Heart right ventricle (tissue), 16 donors: ENCODE data around the gene MYOF. TPM values are rescaled to one million over a fixed set of nuclear protein-coding genes. Genes with fewer than 3 reads are reported as not detected.
A peak's percentile ranks its signal among the peaks of the same experiment; 100 is the strongest.

Experiments used
- ATAC-seq, 8 donors: fragments of 200-7000 bp; cut with Tn5 transposase; one replicate each; pipeline ENCODE4 v1.9.1; 2020; ENCODE audit warnings: mild to moderate bottlenecking in 8 of 8, moderate library complexity in 8 of 8, moderate number of reproducible peaks in 1 of 8
- DNase-seq, 2 donors: peaks; one replicate each; pipeline ENCODE4 v3.0.0-alpha.2; 2020
- H3K27ac ChIP-seq, 10 donors: fragments of 200-600 bp; sonication (generic) in 2 of 10; one replicate each; pipeline versions ENCODE4 v1.5.0 to v1.8.0; 2020 to 2022; ENCODE audit warnings: mild to moderate bottlenecking in 3 of 10
- H3K27me3 ChIP-seq, 7 donors: fragments of 200-600 bp; one replicate each; pipeline ENCODE4 v1.8.0; 2021 to 2022; ENCODE audit warnings: mild to moderate bottlenecking in 2 of 7
- H3K36me3 ChIP-seq, 9 donors: fragments of 200-600 bp; sonication (generic) in 1 of 9; one replicate each; pipeline versions ENCODE4 v1.5.0 to v1.8.0; 2020 to 2022; ENCODE audit warnings: mild to moderate bottlenecking in 2 of 9
- H3K4me1 ChIP-seq, 9 donors: fragments of 200-600 bp; sonication (generic) in 1 of 9; one replicate each; pipeline versions ENCODE4 v1.5.0 to v1.8.0; 2020 to 2022; ENCODE audit warnings: mild to moderate bottlenecking in 4 of 9
- H3K4me3 ChIP-seq, 10 donors: fragments of 200-600 bp; sonication (generic) in 2 of 10; one replicate each; pipeline versions ENCODE4 v1.5.0 to v1.8.0; 2020 to 2022; ENCODE audit warnings: mild to moderate bottlenecking in 7 of 10, moderate library complexity in 2 of 10
- H3K9me3 ChIP-seq, 11 donors: fragments of 200-600 bp in 10 of 11; sonication (generic) in 2 of 11; one replicate each; pipeline versions ENCODE4 v1.5.0 to v1.8.0; 2013 to 2022; ENCODE audit warnings: mild to moderate bottlenecking in 2 of 11, control low read depth in 1 of 11, moderate library complexity in 1 of 11
- WGBS, 2 donors: extraction: QIAGEN DNeasy Blood & Tissue Kit; methylation state at CpG; one replicate each; pipeline ENCODE4 v1.1.7; 2013; ENCODE audit warnings: inconsistent platforms in 1 of 2; 5-methylcytosine and 5-hydroxymethylcytosine counted together
- intact Hi-C, 10 donors: fragments of 100-400 bp; cut with DNase I; formaldehyde crosslinking; loops; one replicate each; pipeline versions ENCODE4 v1.11.1 to v1.14.2; 2022
- polyA plus RNA-seq, 2 donors: library from polyadenylated mRNA; stranded (reverse); fragments of 200-250 nt; gene quantifications; one replicate each; pipeline ENCODE4 v1.2.3, GENCODE V29; 2013
- total RNA-seq, 10 donors: library from RNA; stranded (reverse); fragmentation: NEBNext Ultra II Directional in 3 of 10; extraction: Animal tissue kit (Norgen Biotek cat#: 25700) in 3 of 10; gene quantifications; one replicate each; pipeline versions ENCODE4 v1.2.1 to v1.2.4, GENCODE V29; 2021 to 2023
- TF ChIP-seq, protein P1 (sequence below), 9 donors: fragments of 200-600 bp; sonication (generic) in 2 of 9; IDR thresholded peaks; one replicate each; pipeline versions ENCODE4 v1.5.0 to v1.8.0; 2021 to 2022; ENCODE audit warnings: antibody characterized with exemption in 9 of 9, mild to moderate bottlenecking in 5 of 9, moderate library complexity in 1 of 9
- donor health status: Arrhythmogenic right ventricular cardiomyopathy.
- donor health status: ischemic (EF 13 %, LVEDD 7.1; RV severe dilation, severe dysfunction).
- donor health status: healthy with polysubstance abuse.
- donor health status: DM: no; HTN: yes; CAD: no.
- donor health status: DM: no; HTN: no; CAD: no.
- donor health status: ischemic (EF 25% LVEDD 6.9; RV normal size, moderate dysfunction).
- donor health status: ischemic (EF 25% LVEDD 5.7; RV mildly dilated, moderate dysfunction).
- donor health status: healthy.
- donor health status: DM: yes; HTN: yes; CAD: no.
- donor health status: Ischemic cardiomyopathy.
- donor health status: ischemic (EF 35%, LVEDD 5.7; RV mildly dilated, moderate dysfunction).
- donor health status: nonischemic (EF 11% LVEDD 7.7; RV severe dilation, severe dysfunction).
- donor health status: DM: yes; HTN: yes; CAD: no.
- donor health status: PGD.
- donor health status: ischemic (EF 29% LVEDD 5.4; RV normal size, mild dysfunction).
- donor health status: nonischemic (EF 23%, LVEDD 6.1; RV moderate dilation, normal function).

The MYOF gene
- total and polyA plus RNA-seq, 12 donors: 14.5 to 54.6 (median 36.3) TPM

DNA sequence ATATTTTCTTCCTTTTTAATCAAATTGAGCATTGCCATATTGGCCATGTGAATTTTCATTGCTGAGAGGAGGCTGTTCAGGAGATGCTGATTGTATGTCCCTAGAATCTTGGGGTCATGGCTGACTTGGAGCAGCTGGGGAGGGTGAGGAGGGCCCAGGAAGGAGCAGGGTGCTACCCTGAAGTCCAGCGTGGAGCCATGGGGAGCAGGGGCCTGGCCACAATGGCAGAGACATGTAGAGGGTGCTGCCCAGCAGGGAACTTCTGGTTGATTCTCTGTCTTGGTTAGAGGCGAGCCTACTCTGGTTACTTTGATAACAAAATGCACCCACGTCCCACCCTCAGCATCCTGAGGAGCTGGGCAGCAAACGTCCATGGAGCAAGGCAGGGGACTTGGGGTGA lies 186.0 kb downstream of the MYOF start:
- intact Hi-C loops: loop anchor here in 1 of 10 donors (10.0 kb wide), 1 partner anchor 411 kb away; no protein-coding TSS in a partner anchor
- no peaks in the 10 kb centered on the region for H3K36me3 ChIP-seq
- 75 to 79% methylated on average over 4 of the region's 4 CpGs for WGBS, 2 donors
- H3K27me3 ChIP-seq: no peaks in the 10 kb centered on the region
- no peaks in the 10 kb centered on the region for H3K4me1 ChIP-seq
- TF ChIP-seq, protein P1, sequence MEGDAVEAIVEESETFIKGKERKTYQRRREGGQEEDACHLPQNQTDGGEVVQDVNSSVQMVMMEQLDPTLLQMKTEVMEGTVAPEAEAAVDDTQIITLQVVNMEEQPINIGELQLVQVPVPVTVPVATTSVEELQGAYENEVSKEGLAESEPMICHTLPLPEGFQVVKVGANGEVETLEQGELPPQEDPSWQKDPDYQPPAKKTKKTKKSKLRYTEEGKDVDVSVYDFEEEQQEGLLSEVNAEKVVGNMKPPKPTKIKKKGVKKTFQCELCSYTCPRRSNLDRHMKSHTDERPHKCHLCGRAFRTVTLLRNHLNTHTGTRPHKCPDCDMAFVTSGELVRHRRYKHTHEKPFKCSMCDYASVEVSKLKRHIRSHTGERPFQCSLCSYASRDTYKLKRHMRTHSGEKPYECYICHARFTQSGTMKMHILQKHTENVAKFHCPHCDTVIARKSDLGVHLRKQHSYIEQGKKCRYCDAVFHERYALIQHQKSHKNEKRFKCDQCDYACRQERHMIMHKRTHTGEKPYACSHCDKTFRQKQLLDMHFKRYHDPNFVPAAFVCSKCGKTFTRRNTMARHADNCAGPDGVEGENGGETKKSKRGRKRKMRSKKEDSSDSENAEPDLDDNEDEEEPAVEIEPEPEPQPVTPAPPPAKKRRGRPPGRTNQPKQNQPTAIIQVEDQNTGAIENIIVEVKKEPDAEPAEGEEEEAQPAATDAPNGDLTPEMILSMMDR (IDR thresholded peaks at IDR 0.05): no peak
- DNase-seq (no peak), ATAC-seq (no peak)
- no peak overlapping the region for H3K27ac ChIP-seq
- H3K9me3 ChIP-seq: no peaks in the 10 kb centered on the region
- no peak overlapping the region for H3K4me3 ChIP-seq

DNA sequence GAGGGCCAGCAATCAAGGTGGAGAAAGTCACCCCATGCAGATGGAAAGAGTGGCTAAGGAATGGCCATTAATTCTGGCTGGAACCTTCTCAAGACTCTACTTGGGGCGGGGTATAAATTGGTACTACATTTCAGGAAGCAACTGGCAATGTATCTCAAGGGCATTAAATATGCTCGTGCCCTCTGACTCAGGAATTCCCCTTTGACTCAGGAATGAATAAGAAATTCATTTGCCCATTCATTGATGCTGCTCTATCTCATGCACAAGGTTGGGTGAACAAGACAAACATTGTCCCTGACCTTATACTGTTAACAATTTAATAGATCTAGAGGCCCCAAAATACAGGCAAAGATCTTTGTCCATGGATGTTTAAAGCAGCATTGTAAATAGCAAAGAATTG lies 188.1 kb downstream of the MYOF start:
- no peak overlapping the region for H3K27ac ChIP-seq
- DNase-seq (no peak), ATAC-seq (no peak)
- no peaks in the 10 kb centered on the region for H3K4me1 ChIP-seq
- H3K36me3 ChIP-seq: no peaks in the 10 kb centered on the region
- no peaks in the 10 kb centered on the region for H3K9me3 ChIP-seq
- H3K4me3 ChIP-seq: no peak overlapping the region
- 75 to 80% methylated on average over 2 of the region's 2 CpGs for WGBS, 2 donors
- H3K27me3 ChIP-seq: no peaks in the 10 kb centered on the region
- intact Hi-C loops: loop anchor here in 2 of 10 donors (5.0 to 10.0 kb wide), 2 partner anchors 409 to 1667 kb away; no protein-coding TSS in a partner anchor
- TF ChIP-seq, protein P1 (IDR thresholded peaks at IDR 0.05): no peak

GRCh38 chr10:93290661-93291354 lies 191.3 kb downstream of the MYOF start:
- Histone ChIP-seq H3K4me3 (no peak overlapping the region), H3K4me1 (no peaks in the 10 kb centered on the region), H3K9me3 (no peaks in the 10 kb centered on the region), H3K36me3 (no peaks in the 10 kb centered on the region), H3K27me3 (no peaks in the 10 kb centered on the region), H3K27ac (no peak overlapping the region)
- WGBS, 2 donors: 55 to 71% methylated on average over 5 of the region's 5 CpGs
- ATAC-seq (peak in 2 of 8 donors; percentile 48 to 50), DNase-seq (no peak)
- intact Hi-C loops: loop anchor here in 2 of 10 donors (5.0 to 10.0 kb wide), 2 partner anchors 406 to 1664 kb away; no protein-coding TSS in a partner anchor
- TF ChIP-seq, protein P1 (IDR thresholded peaks at IDR 0.05): no peak

GRCh38 chr10:93288679-93289634 lies 193.2 kb downstream of the MYOF start:
- no peaks in the 10 kb centered on the region for H3K9me3 ChIP-seq
- H3K27me3 ChIP-seq: no peaks in the 10 kb centered on the region
- ATAC-seq (peak in 7 of 8 donors; percentile 49 to 82 (median 71)), DNase-seq (peak; percentile 27 to 61)
- no peak overlapping the region for H3K27ac ChIP-seq
- H3K4me3 ChIP-seq: no peak overlapping the region
- intact Hi-C loops: loop anchor here (1.0 to 10.0 kb wide), 8 partner anchors 172 to 209 kb away; no protein-coding TSS in a partner anchor
- TF ChIP-seq, protein P1 (IDR thresholded peaks at IDR 0.05): peak; percentile 71 to 86 (median 80)
- no peaks in the 10 kb centered on the region for H3K36me3 ChIP-seq
- 52 to 56% methylated on average over 20 of the region's 20 CpGs for WGBS, 2 donors
- no peaks in the 10 kb centered on the region for H3K4me1 ChIP-seq
